IMR-90 (cell line): Measurements from ENCODE around the gene PRAMEF17. TPM values are rescaled to one million over a fixed set of nuclear protein-coding genes. Genes with fewer than 3 reads are reported as not detected.
A peak's percentile ranks its signal among the peaks of the same experiment; 100 is the strongest.
"Not testable (repeated sequence)": the region's sequence is repeated elsewhere in the genome, so short reads cannot be mapped to it uniquely, and the experiment has no call there.

Source experiments
- ATAC-seq: fragments of 200-7000 bp; cut with Tn5 transposase; 2 replicates; pipeline ENCODE4 v1.9.1; 2020; ENCODE audit warnings: low read depth, mild to moderate bottlenecking, moderate library complexity
- BruUV-seq: library from RNA; stranded (reverse); fragments of 400-500 nt; replicated peaks from 2 replicates; lab custom pipeline; 2021; lab: Mats Ljungman, UMichigan
- CTCF ChIA-PET: fragments of 300-600 bp; formaldehyde crosslinking; extraction: SDS; loops from one replicate; lab custom pipeline; 2021; ENCODE audit warnings: antibody characterized with exemption; lab: Yijun Ruan, JAX
- POLR2A ChIA-PET: fragments of 300-600 bp; sonication (Branson Sonifier 250); formaldehyde crosslinking; loops from one replicate; lab custom pipeline; 2022; ENCODE audit warnings: antibody characterized with exemption; ENCODE audit not compliant: unreplicated experiment; lab: Charles Lee
- DNase-seq: peaks from one replicate; pipeline ENCODE4 v3.0.0; 2013
- H2AFZ ChIP-seq: replicated peaks from 2 replicates; pipeline ENCODE3; 2013; ENCODE audit warnings: low read length, mild to moderate bottlenecking; ENCODE audit not compliant: poor library complexity
- H2AK5ac ChIP-seq: 2 replicates; pipeline ENCODE4 v1.6.1; 2013; ENCODE audit warnings: low read depth, low read length, inconsistent platforms
- H2AK9ac ChIP-seq: replicated peaks from 2 replicates; pipeline ENCODE3; 2013; ENCODE audit warnings: mild to moderate bottlenecking, low read depth, low read length, moderate library complexity; ENCODE audit not compliant: poor library complexity
- H2BK120ac ChIP-seq: 2 replicates; pipeline ENCODE4 v1.6.1; 2013; ENCODE audit warnings: low read depth, low read length, inconsistent platforms
- H2BK15ac ChIP-seq: 3 replicates; pipeline ENCODE4 v1.6.1; 2013; ENCODE audit warnings: low read depth, low read length, inconsistent platforms
- H2BK20ac ChIP-seq: 2 replicates; pipeline ENCODE4 v1.6.1; 2013; ENCODE audit warnings: low read depth, mild to moderate bottlenecking, inconsistent platforms, low read length, moderate library complexity
- H2BK5ac ChIP-seq: 2 replicates; pipeline ENCODE4 v1.6.1; 2013; ENCODE audit warnings: mild to moderate bottlenecking, low read depth, low read length, inconsistent platforms; ENCODE audit not compliant: poor library complexity, severe bottlenecking
- H3K14ac ChIP-seq: replicated peaks from 2 replicates; pipeline ENCODE4 v1.6.1; 2013; ENCODE audit warnings: low read depth, low read length, inconsistent platforms
- H3K18ac ChIP-seq: 2 replicates; pipeline ENCODE4 v1.6.1; 2013; ENCODE audit warnings: low read depth, low read length, control low read depth
- H3K23ac ChIP-seq: 2 replicates; pipeline ENCODE4 v1.6.1; 2013; ENCODE audit warnings: low read depth, low read length, inconsistent platforms
- H3K27ac ChIP-seq: 2 replicates; pipeline ENCODE4 v1.5.1; 2013; ENCODE audit warnings: mild to moderate bottlenecking, control low read depth, low read length; ENCODE audit not compliant: insufficient read depth
- H3K27me3 ChIP-seq: 2 replicates; pipeline ENCODE4 v1.6.1; 2013; ENCODE audit warnings: low read length; ENCODE audit not compliant: control insufficient read depth, insufficient read depth
- H3K36me3 ChIP-seq: 2 replicates; pipeline ENCODE4 v1.6.1; 2013; ENCODE audit warnings: low read length, mixed read lengths; ENCODE audit not compliant: control insufficient read depth, insufficient read depth
- H3K4ac ChIP-seq: 2 replicates; pipeline ENCODE4 v1.6.1; 2013; ENCODE audit warnings: low read depth, low read length, inconsistent platforms
- H3K4me1 ChIP-seq: 2 replicates; pipeline ENCODE4 v1.6.1; 2013; ENCODE audit warnings: low read length, mixed read lengths; ENCODE audit not compliant: control insufficient read depth, insufficient read depth
- H3K4me2 ChIP-seq: 2 replicates; pipeline ENCODE4 v1.6.1; 2013; ENCODE audit warnings: low read depth, mild to moderate bottlenecking, control low read depth, low read length, moderate library complexity
- H3K4me3 ChIP-seq: 2 replicates; pipeline ENCODE4 v1.5.1; 2013; ENCODE audit warnings: low read depth, mild to moderate bottlenecking, control low read depth, low read length, moderate library complexity; ENCODE audit not compliant: insufficient read depth
- H3K56ac ChIP-seq: 2 replicates; pipeline ENCODE4 v1.6.1; 2013; ENCODE audit warnings: low read length, inconsistent platforms; ENCODE audit not compliant: insufficient read depth; ENCODE audit errors: extremely low read depth
- H3K79me1 ChIP-seq, 2 experiments: 2 replicates each; pipeline ENCODE4 v1.6.1; 2013; ENCODE audit warnings: low read length in 2 of 2, inconsistent platforms in 1 of 2, low read depth in 1 of 2
- H3K9ac ChIP-seq: 2 replicates; pipeline ENCODE4 v1.6.1; 2013; ENCODE audit warnings: low read depth, low read length, control low read depth
- H3K9me1 ChIP-seq: 2 replicates; pipeline ENCODE4 v1.6.1; 2013; ENCODE audit warnings: low read length, inconsistent platforms; ENCODE audit not compliant: insufficient read depth
- H3K9me3 ChIP-seq: 2 replicates; pipeline ENCODE4 v1.6.1; 2013; ENCODE audit warnings: low read length; ENCODE audit not compliant: control insufficient read depth, insufficient read depth
- H4K20me1 ChIP-seq: 2 replicates; pipeline ENCODE4 v1.6.1; 2013; ENCODE audit warnings: low read length, inconsistent platforms; ENCODE audit not compliant: insufficient read depth
- H4K5ac ChIP-seq: 2 replicates; pipeline ENCODE4 v1.6.1; 2013; ENCODE audit warnings: mild to moderate bottlenecking, low read depth, low read length, control low read depth
- H4K8ac ChIP-seq, 2 experiments: 2 replicates each; pipeline ENCODE4 v1.6.1; 2013; ENCODE audit warnings: low read depth in 2 of 2, low read length in 2 of 2, control low read depth in 1 of 2, inconsistent platforms in 1 of 2
- H4K91ac ChIP-seq: 2 replicates; pipeline ENCODE4 v1.6.1; 2013; ENCODE audit warnings: low read depth, low read length, inconsistent platforms; ENCODE audit not compliant: insufficient read depth
- RAD21 ChIP-seq: IDR thresholded peaks from 2 replicates; pipeline ENCODE4 v1.6.1; 2012; ENCODE audit warnings: low read length, improper control_type of control experiment
- WGBS, 2 experiments: methylation state at CpG; one replicate each; pipeline versions ENCODE4 v1.1.5 to v1.1.7; 2013; ENCODE audit warnings: missing lambda C conversion rate in 2 of 2; ENCODE audit not compliant: insufficient read length in 1 of 2; ENCODE audit errors: extremely low coverage in 2 of 2; 5-methylcytosine and 5-hydroxymethylcytosine counted together
- dilution Hi-C: fragments of 300-500 bp; cut with HindIII; formaldehyde crosslinking; loops from one replicate; pipeline ENCODE4 v1.14.3; 2018; ENCODE audit warnings: low sequenced_read_pairs; ENCODE audit not compliant: unreplicated experiment
- in situ Hi-C: fragments of 300-500 bp; cut with MboI; formaldehyde crosslinking; loops from 3 replicates; pipeline ENCODE4 v1.14.3; 2019; ENCODE audit warnings: low sequenced_read_pairs, inconsistent platforms, mixed read lengths
- intact Hi-C: fragments of 100-400 bp; cut with micrococcal nuclease; formaldehyde crosslinking; loops from 2 replicates; pipeline ENCODE4 v1.10.0; 2022
- polyA plus RNA-seq, 3 experiments: library from polyadenylated mRNA; depleted of rRNA; stranded (reverse); fragments of >200 nt; gene quantifications; 2 replicates each; pipeline ENCODE4 v1.2.3, GENCODE V29; 2012; ENCODE audit warnings: low replicate concordance in 1 of 3
- total RNA-seq: library from RNA; depleted of rRNA; stranded (reverse); fragments of >200 nt; gene quantifications from 2 replicates; pipeline ENCODE4 v1.2.3, GENCODE V29; 2012
- TF ChIP-seq, protein P1 (sequence below): conservative IDR thresholded peaks from 2 replicates; pipeline ENCODE4 v1.5.1; 2012; ENCODE audit warnings: mild to moderate bottlenecking, low read depth, low read length, improper control_type of control experiment

Gene PRAMEF17
- total and polyA plus RNA-seq, 2 of the 4 experiments (the other 2 are of a cell fraction), result not detected

DNA sequence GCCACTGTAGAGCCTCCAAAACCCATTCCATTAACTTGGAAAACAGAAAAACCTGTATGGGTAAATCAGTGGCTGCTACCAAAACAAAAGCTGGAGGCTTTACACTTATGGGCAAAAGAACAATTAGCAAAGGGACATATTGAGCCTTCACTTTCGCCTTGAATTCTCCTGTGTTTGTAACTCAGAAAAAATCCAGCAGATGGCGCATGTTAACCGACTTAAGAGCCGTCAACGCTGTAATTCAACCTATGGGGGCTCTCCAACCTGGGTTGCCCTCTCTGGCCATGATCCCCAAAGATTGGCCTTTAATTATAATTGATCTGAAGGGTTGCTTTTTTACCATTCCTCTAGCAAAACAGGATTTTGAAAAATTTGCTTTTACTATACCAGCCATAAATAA is 32.7 kb upstream of the PRAMEF17 start:
- H3K23ac ChIP-seq, CTCF ChIA-PET, H4K91ac ChIP-seq, H3K36me3 ChIP-seq, H4K5ac ChIP-seq, in situ Hi-C loops, H3K14ac ChIP-seq, H2AFZ ChIP-seq, H3K56ac ChIP-seq, H3K9me1 ChIP-seq, POLR2A ChIA-PET, H3K27me3 ChIP-seq, dilution Hi-C loops, H2AK5ac ChIP-seq, H2BK5ac ChIP-seq, H3K79me1 ChIP-seq, H3K9ac ChIP-seq, H3K18ac ChIP-seq, H4K8ac ChIP-seq, H2BK15ac ChIP-seq, H3K9me3 ChIP-seq, H2BK20ac ChIP-seq, H3K4ac ChIP-seq, ATAC-seq, H4K20me1 ChIP-seq, H3K4me3 ChIP-seq, H2BK120ac ChIP-seq, H2AK9ac ChIP-seq, BruUV-seq, H3K4me1 ChIP-seq, H3K4me2 ChIP-seq, H3K27ac ChIP-seq: not testable (repeated sequence)
- WGBS, 2 experiments, result no CpG with 5 or more reads among the region's 5 CpGs
- peak; percentile 22 for DNase-seq
- intact Hi-C loops, result loop anchor here (5.0 kb wide), 1 partner anchor 606 kb away; no protein-coding TSS in a partner anchor
- TF ChIP-seq, protein P1, sequence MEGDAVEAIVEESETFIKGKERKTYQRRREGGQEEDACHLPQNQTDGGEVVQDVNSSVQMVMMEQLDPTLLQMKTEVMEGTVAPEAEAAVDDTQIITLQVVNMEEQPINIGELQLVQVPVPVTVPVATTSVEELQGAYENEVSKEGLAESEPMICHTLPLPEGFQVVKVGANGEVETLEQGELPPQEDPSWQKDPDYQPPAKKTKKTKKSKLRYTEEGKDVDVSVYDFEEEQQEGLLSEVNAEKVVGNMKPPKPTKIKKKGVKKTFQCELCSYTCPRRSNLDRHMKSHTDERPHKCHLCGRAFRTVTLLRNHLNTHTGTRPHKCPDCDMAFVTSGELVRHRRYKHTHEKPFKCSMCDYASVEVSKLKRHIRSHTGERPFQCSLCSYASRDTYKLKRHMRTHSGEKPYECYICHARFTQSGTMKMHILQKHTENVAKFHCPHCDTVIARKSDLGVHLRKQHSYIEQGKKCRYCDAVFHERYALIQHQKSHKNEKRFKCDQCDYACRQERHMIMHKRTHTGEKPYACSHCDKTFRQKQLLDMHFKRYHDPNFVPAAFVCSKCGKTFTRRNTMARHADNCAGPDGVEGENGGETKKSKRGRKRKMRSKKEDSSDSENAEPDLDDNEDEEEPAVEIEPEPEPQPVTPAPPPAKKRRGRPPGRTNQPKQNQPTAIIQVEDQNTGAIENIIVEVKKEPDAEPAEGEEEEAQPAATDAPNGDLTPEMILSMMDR, result peak; percentile 36
- TF ChIP-seq RAD21, result peak; percentile 35

DNA sequence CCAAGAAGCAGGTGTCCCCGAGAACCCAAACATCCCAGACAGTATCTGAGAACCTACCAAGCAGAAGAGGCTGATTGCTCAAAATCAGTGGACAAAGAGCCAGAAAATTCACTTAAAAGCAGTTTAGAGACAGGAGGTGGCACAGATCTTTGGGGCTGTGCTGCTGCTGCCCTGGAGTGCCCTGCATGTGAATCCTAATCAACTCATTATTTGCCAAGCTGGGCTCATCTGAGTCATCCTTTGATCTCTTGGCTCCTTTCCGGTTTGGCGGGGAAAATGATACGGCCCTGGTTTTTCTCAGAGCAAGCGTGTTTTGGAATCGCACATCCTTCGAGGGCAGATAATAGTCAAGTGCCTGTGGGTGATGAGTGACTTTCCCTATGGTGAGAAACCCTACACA is 27.1 kb upstream of the PRAMEF17 start:
- ATAC-seq, H3K18ac ChIP-seq, H3K9ac ChIP-seq, H2BK5ac ChIP-seq, H3K23ac ChIP-seq, H2AFZ ChIP-seq, H3K14ac ChIP-seq, H3K4ac ChIP-seq, H2AK5ac ChIP-seq, DNase-seq, dilution Hi-C loops, H3K79me1 ChIP-seq, H3K4me1 ChIP-seq, H3K9me3 ChIP-seq, H2BK120ac ChIP-seq, H3K36me3 ChIP-seq, BruUV-seq, H4K5ac ChIP-seq, H2BK15ac ChIP-seq, in situ Hi-C loops, H3K9me1 ChIP-seq, H4K20me1 ChIP-seq, H3K4me3 ChIP-seq, H4K8ac ChIP-seq, H3K56ac ChIP-seq, POLR2A ChIA-PET, H3K27me3 ChIP-seq, intact Hi-C loops, H2AK9ac ChIP-seq, H2BK20ac ChIP-seq, CTCF ChIA-PET, H4K91ac ChIP-seq, H3K4me2 ChIP-seq, H3K27ac ChIP-seq: not testable (repeated sequence)
- WGBS, 2 experiments, result no CpG with 5 or more reads among the region's 7 CpGs
